ENCODE results near the gene CTXND2. TPM values are rescaled to one million over a fixed set of nuclear protein-coding genes. Genes with fewer than 3 reads are reported as not detected.

The CTXND2 gene
- total and polyA plus RNA-seq, 2 of the 13 experiments (the other 11 are each of a cell fraction or from before 2014, with no cell fraction given): not detected

- no peak for TF ChIP-seq ZBTB43 (CRISPR knock-in tag; conservative IDR thresholded peaks at IDR 0.05)
- TF ChIP-seq PHF20 (CRISPR knock-in tag; IDR thresholded peaks at IDR 0.05): no peak
- no peak for TF ChIP-seq PTBP1 (IDR thresholded peaks at IDR 0.05; ENCODE audit: low read depth, low read length, poor library complexity, severe bottlenecking)
- TF ChIP-seq RORA (CRISPR knock-in tag; IDR thresholded peaks at IDR 0.05): no peak
Observed at GRCh38 chr1:150869683-150870082, 17.3 kb upstream of the CTXND2 start (continued).

- CTCF ChIA-PET (ENCODE audit: low intra/inter-chr PET ratio, low total read pairs): no interaction called here
- Histone ChIP-seq H3K4me2 (ENCODE audit: low read depth, low read length) (no peak overlapping the region), H3K27ac (ENCODE audit: extremely low read length, insufficient read depth, low read length) (no peak overlapping the region), H3K27me3 (ENCODE audit: control insufficient read depth in 1 of 2, insufficient read depth in 2 of 2, low read length in 2 of 2) (no peaks in the 10 kb centered on the region; a peak in 1 of 5 replicates), H3K4me1 (ENCODE audit: insufficient read depth, low read length) (peaks cover 28% of the 10 kb centered on the region), H2AFZ (ENCODE audit: low read length) (no peak overlapping the region), H3K4me3 (replicated peaks in 1 of 3; ENCODE audit: insufficient read depth in 1 of 3, low read depth in 2 of 3, low read length in 3 of 3) (no peak overlapping the region), H3K36me3 (replicated peaks in 1 of 2; ENCODE audit: control insufficient read depth in 1 of 2, insufficient read depth in 2 of 2, low read length in 2 of 2) (peaks cover 2 to 8% of the 10 kb centered on the region in 2 experiments; a peak in 3 of 5 replicates), H3K9me3 (ENCODE audit: low read length) (no peaks in the 10 kb centered on the region), H3K79me2 (ENCODE audit: insufficient read depth, low read length) (peaks cover 57% of the 10 kb centered on the region), H4K20me1 (ENCODE audit: insufficient read depth, low read length) (no peaks in the 10 kb centered on the region), H3K9ac (ENCODE audit: insufficient read depth, low read depth, low read length) (no peak overlapping the region)
- WGBS (ENCODE audit: low lambda C conversion rate): 91% methylated on average over 2 of the region's 2 CpGs
- in situ Hi-C loops (cut with HindIII; ENCODE audit: extremely low pct_ligation_motif_present, low pct_unique_long_range_greater_than_20kb) (no loop called here), intact Hi-C loops (cut with micrococcal nuclease; ENCODE audit: unreplicated experiment) (no loop called here)
- TF ChIP-seq ZNF121 (CRISPR knock-in tag; IDR thresholded peaks at IDR 0.05) (peak; percentile 69), ELF3 (CRISPR knock-in tag; IDR thresholded peaks at IDR 0.05) (no peak)
- FAIRE-seq (no peak), ATAC-seq (no peak), DNase-seq (ENCODE audit: low spot score) (no peak)
- POLR2A ChIA-PET: no interaction called here
- BruUV-seq (replicated peaks): no TSS peak
Observed at GRCh38 chr1:150872572-150872971, 14.4 kb upstream of the CTXND2 start.
